NB4 (cell line): ENCODE data around the gene TNS4.

Experiments
- DNase-seq: peaks from one replicate; pipeline ENCODE4 v3.0.0; 2010; ENCODE audit warnings: low read depth
- H3K4me3 ChIP-seq: one replicate; pipeline ENCODE4 v1.5.1; 2011; ENCODE audit warnings: mild to moderate bottlenecking, low read depth, low read length, moderate library complexity
- CTCF ChIP-seq: IDR thresholded peaks from one replicate; pipeline ENCODE4 v1.5.1; 2012; ENCODE audit warnings: low read depth, low read length
- MAX ChIP-seq: IDR thresholded peaks from 2 replicates; pipeline ENCODE4 v1.6.1; 2011; ENCODE audit warnings: low read depth, low read length
- MYC ChIP-seq: IDR thresholded peaks from 2 replicates; pipeline ENCODE4 v1.6.1; 2011; ENCODE audit warnings: low read depth, low read length
- POLR2A ChIP-seq: IDR thresholded peaks from 2 replicates; pipeline ENCODE4 v1.6.1; 2011; ENCODE audit warnings: mild to moderate bottlenecking; ENCODE audit not compliant: insufficient read length; ENCODE audit errors: extremely low read depth

Gene TNS4

GRCh38 chr17:40437095-40437732, 64.2 kb downstream of the TNS4 start:
- no peak for TF ChIP-seq POLR2A
- no peak for TF ChIP-seq CTCF
- no peak for TF ChIP-seq MYC
- TF ChIP-seq MAX: no peak
- DNase-seq: peak; percentile 71

DNA sequence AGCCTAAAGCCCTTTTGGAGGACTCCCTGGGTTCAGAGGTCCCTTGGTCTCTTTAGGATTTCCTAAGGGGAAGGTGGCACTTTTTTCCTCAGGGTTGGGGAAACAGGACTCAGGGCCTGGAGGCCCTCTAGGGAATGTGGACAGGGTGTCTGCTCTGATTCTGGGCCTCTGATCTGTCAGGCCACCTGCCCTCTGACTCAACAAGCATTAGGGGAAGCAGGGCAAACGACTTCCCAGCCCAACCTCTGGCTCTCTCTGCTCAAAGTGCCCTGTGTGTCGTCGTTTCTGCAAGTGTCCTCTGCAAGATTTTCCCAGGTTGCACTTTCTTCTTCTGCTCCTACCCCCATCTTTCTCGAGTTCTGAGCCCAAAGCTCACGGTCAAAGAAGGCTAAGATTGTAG, 64.8 kb downstream of the TNS4 start:
- TF ChIP-seq MAX (no peak), POLR2A (no peak), CTCF (no peak), MYC (no peak)

More at GRCh38 chr17:40437095-40437732, 64.2 kb downstream of the TNS4 start:
- H3K4me3 ChIP-seq: no peak overlapping the region

GRCh38 chr17:40433551-40434415, 67.6 kb downstream of the TNS4 start:
- TF ChIP-seq POLR2A (no peak), CTCF (peak; percentile 75)
- H3K4me3 ChIP-seq: no peak overlapping the region
- DNase-seq: peak; percentile 42

More for the DNA sequence above, 64.8 kb downstream of the TNS4 start:
- DNase-seq: peak; percentile 69
- no peak overlapping the region for H3K4me3 ChIP-seq

- no peak overlapping the region for H3K4me3 ChIP-seq
- no peak for DNase-seq
- TF ChIP-seq CTCF (no peak), MAX (no peak), MYC (no peak), POLR2A (no peak)
These were observed 68.4 kb downstream of the TNS4 start for GRCh38 chr17:40432864-40433528.

DNA sequence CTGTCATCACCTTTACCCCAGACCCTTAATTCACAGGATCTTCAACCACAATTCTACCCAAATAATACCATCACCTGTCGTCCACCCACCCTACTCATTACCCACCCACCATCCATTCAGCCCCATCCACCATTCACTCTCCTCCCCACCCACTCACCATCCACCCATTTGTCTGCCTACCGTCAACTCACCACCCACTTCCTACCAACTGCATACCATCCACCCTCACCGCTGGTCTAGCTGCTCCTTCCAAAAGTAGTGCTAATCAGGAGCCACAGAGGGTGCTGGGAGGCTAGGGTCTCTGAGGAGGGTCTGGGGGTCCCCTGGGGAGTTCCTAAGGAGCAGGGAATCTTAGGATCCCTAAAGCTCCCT, 70.2 kb downstream of the TNS4 start:
- DNase-seq: no peak
- TF ChIP-seq MAX (no peak), MYC (no peak), POLR2A (no peak), CTCF (no peak)
- H3K4me3 ChIP-seq: no peak overlapping the region
